Smooth muscle cell (in vitro differentiated cells): ENCODE results near the gene CTNNAL1. TPM values are rescaled to one million over a fixed set of nuclear protein-coding genes. Genes with fewer than 3 reads are reported as not detected.

ENCODE experiments used
- DNase-seq: peaks from one replicate; lab custom pipeline; 2025; ENCODE audit not compliant: unreplicated experiment; lab: John Stamatoyannopoulos, UW
- H2AFZ ChIP-seq: fragments of 200-600 bp; sonication (generic); 2 replicates; pipeline ENCODE4 v1.6.0; 2016; ENCODE audit warnings: antibody characterized with exemption, low read depth, mild to moderate bottlenecking
- H3F3A ChIP-seq: fragments of 200-600 bp; sonication (generic); 2 replicates; pipeline ENCODE4 v1.6.0; 2017; ENCODE audit warnings: antibody characterized with exemption, low read depth
- H3K27ac ChIP-seq: fragments of 200-600 bp; sonication (generic); 2 replicates; pipeline ENCODE4 v1.5.1; 2016; ENCODE audit warnings: low read depth, mild to moderate bottlenecking
- H3K27me3 ChIP-seq: fragments of 200-600 bp; sonication (generic); 2 replicates; pipeline ENCODE4 v1.6.1; 2016; ENCODE audit warnings: low read depth, mild to moderate bottlenecking
- H3K36me3 ChIP-seq: fragments of 200-600 bp; sonication (generic); 2 replicates; pipeline ENCODE4 v1.5.1; 2016; ENCODE audit warnings: low read depth
- H3K4me1 ChIP-seq: fragments of 200-600 bp; sonication (generic); 2 replicates; pipeline ENCODE4 v1.5.1; 2016; ENCODE audit warnings: low read depth
- H3K4me2 ChIP-seq: fragments of 200-600 bp; sonication (generic); 2 replicates; pipeline ENCODE4 v1.6.0; 2016; ENCODE audit warnings: mild to moderate bottlenecking
- H3K4me3 ChIP-seq: fragments of 200-600 bp; sonication (generic); 2 replicates; pipeline ENCODE4 v1.5.1; 2016; ENCODE audit warnings: mild to moderate bottlenecking
- H3K79me2 ChIP-seq: fragments of 200-600 bp; sonication (generic); 2 replicates; pipeline ENCODE4 v1.6.0; 2016; ENCODE audit warnings: low read depth, mild to moderate bottlenecking
- H3K9ac ChIP-seq: fragments of 200-600 bp; sonication (generic); 2 replicates; pipeline ENCODE4 v1.6.0; 2016; ENCODE audit warnings: low read depth
- H3K9me3 ChIP-seq: fragments of 200-600 bp; sonication (generic); replicated peaks from 2 replicates; pipeline ENCODE4 v1.5.1; 2016; ENCODE audit warnings: low read depth
- H4K20me1 ChIP-seq: fragments of 200-600 bp; sonication (generic); 2 replicates; pipeline ENCODE4 v1.6.0; 2016; ENCODE audit warnings: low read depth
- WGBS: methylation state at CpG from one replicate; pipeline ENCODE4 v1.1.7; 2016; ENCODE audit warnings: low lambda C conversion rate; 5-methylcytosine and 5-hydroxymethylcytosine counted together
- polyA plus RNA-seq: library from polyadenylated mRNA; unstranded; fragments of >200 nt; fragmentation: Nextera tagmentation; extraction: Ambion mirVana; gene quantifications from 2 replicates; pipeline ENCODE4 v1.2.1, GENCODE V29; 2016
- total RNA-seq: library from RNA; depleted of rRNA; stranded (reverse); fragments of >200 nt; gene quantifications from 2 replicates; pipeline ENCODE4 v1.2.3, GENCODE V29; 2014
- TF ChIP-seq, protein P1 (sequence below): fragments of 200-600 bp; sonication (generic); IDR thresholded peaks from 2 replicates; pipeline ENCODE4 v1.5.1; 2017; ENCODE audit warnings: borderline replicate concordance, mild to moderate bottlenecking, antibody characterized with exemption; ENCODE audit not compliant: insufficient read depth, poor library complexity, severe bottlenecking

The CTNNAL1 gene
- total and polyA plus RNA-seq, 2 experiments from 2014 or later: 27.4 to 33.5 TPM

DNA sequence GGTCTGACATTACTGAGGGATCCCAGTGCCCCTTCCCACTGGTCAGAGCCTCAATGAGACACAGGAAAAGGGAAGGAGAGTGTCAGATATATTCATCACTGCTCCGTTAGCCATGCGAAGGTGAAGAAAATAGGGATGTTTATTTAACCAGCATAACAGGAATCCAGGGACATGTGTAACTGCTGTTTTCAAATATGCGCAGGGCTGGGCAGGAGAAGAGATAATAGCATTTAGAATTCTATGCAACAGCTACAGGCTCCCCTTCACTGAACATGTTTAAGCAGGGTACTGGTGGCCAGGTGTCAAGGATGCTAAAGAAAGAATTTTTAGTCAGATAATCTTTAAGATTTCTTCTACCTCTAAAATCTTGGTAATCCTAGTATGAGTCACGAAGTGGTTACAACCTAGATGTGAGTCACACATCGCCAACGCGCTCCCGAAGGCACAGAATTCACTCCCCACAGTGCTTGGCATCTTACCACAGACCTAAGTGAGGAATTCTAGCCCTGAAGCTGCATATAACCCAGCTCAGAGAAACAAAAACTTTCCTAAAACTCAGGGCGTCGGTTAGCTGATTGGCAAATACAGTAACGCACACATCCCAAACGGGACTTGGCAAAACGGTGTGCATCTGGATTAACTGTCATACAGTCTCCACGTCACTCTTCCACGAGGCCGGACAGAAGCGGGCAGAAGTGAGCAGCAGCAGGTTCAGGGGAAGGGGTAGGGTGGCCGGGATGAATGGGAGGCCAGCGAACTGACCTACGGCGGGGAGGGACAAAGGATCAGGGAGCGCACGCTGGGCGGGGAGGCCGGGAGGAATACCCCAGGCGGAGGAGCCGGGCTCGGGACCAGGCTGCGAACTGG lies 1.1 kb downstream of the CTNNAL1 start:
- TF ChIP-seq, protein P1, sequence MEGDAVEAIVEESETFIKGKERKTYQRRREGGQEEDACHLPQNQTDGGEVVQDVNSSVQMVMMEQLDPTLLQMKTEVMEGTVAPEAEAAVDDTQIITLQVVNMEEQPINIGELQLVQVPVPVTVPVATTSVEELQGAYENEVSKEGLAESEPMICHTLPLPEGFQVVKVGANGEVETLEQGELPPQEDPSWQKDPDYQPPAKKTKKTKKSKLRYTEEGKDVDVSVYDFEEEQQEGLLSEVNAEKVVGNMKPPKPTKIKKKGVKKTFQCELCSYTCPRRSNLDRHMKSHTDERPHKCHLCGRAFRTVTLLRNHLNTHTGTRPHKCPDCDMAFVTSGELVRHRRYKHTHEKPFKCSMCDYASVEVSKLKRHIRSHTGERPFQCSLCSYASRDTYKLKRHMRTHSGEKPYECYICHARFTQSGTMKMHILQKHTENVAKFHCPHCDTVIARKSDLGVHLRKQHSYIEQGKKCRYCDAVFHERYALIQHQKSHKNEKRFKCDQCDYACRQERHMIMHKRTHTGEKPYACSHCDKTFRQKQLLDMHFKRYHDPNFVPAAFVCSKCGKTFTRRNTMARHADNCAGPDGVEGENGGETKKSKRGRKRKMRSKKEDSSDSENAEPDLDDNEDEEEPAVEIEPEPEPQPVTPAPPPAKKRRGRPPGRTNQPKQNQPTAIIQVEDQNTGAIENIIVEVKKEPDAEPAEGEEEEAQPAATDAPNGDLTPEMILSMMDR: no peak
- Histone ChIP-seq H2AFZ (peak overlapping the region; percentile 75), H3F3A (peaks cover 16% of the 10 kb centered on the region), H3K9me3 (no peaks in the 10 kb centered on the region), H3K79me2 (peaks cover 23% of the 10 kb centered on the region), H3K27ac (peak overlapping the region; percentile 92), H3K4me1 (peaks cover 15% of the 10 kb centered on the region), H3K27me3 (no peaks in the 10 kb centered on the region), H3K4me2 (peak overlapping the region; percentile 100), H3K9ac (peak overlapping the region; percentile 96), H3K4me3 (peak overlapping the region; percentile 92), H4K20me1 (peaks cover 27% of the 10 kb centered on the region), H3K36me3 (no peaks in the 10 kb centered on the region)
- peak; percentile 46 for DNase-seq
- WGBS: 3% methylated on average over 28 of the region's 29 CpGs

DNA sequence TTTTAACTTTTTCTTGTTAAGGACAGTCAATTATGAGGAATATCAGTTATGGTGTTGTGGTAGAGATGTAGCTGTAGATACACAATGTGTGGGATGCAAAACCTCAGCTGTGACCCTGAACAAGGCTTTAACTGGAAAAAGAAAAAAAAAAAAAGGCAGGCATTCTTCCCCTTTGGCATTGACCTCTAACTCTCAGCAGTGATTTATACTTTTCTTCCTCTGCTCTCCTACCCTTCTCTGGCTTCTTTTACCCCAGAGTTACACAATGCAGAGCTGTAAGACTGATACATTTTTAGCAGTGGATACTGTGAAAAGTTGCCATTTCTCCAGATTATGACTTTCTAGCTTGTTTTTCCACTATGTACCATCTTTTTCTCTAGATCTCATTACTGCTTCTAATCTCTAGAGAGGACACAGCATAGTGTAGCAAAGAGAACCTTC lies 2.0 kb downstream of the CTNNAL1 start:
- peaks cover 32% of the 10 kb centered on the region for H3K79me2 ChIP-seq
- DNase-seq: no peak
- H3K4me3 ChIP-seq: no peak overlapping the region
- H3K9ac ChIP-seq: peak overlapping the region; percentile 8
- peaks cover 37% of the 10 kb centered on the region for H4K20me1 ChIP-seq
- TF ChIP-seq, protein P1: no peak
- H3K9me3 ChIP-seq: no peaks in the 10 kb centered on the region
- H2AFZ ChIP-seq: no peak overlapping the region
- H3F3A ChIP-seq: peaks cover 16% of the 10 kb centered on the region
- no peaks in the 10 kb centered on the region for H3K36me3 ChIP-seq
- H3K27ac ChIP-seq: peak overlapping the region; percentile 92
- no peaks in the 10 kb centered on the region for H3K27me3 ChIP-seq
- H3K4me2 ChIP-seq: peak overlapping the region; percentile 100
- peaks cover 15% of the 10 kb centered on the region for H3K4me1 ChIP-seq

DNA sequence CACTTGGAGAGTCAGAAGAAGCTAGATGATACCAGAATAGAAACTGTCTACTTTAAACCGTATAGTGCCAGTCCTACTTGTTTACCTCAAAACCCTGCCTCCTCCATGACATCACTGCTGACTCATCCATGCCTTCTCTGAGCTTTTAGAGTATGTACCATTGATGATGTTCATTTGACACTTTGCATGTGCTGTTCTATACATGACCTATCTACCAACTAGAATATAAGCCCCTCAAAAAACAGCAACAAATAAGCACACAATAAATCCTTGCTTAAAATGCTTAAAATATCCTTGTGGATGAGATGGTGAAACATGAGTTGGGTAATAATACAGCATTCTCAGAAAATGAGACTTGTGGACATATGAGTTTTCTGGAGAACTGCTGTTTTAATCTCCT lies 2.6 kb downstream of the CTNNAL1 start:
- H3K4me3 ChIP-seq: no peak overlapping the region
- H3K4me1 ChIP-seq: peaks cover 15% of the 10 kb centered on the region
- H4K20me1 ChIP-seq: peaks cover 37% of the 10 kb centered on the region
- no peak for DNase-seq
- H3K27me3 ChIP-seq: no peaks in the 10 kb centered on the region
- no peak overlapping the region for H3K9ac ChIP-seq
- H3K27ac ChIP-seq: peak overlapping the region; percentile 92
- no peaks in the 10 kb centered on the region for H3K36me3 ChIP-seq
- H3F3A ChIP-seq: peaks cover 16% of the 10 kb centered on the region
- no peak overlapping the region for H2AFZ ChIP-seq
- TF ChIP-seq, protein P1: no peak
- no peaks in the 10 kb centered on the region for H3K9me3 ChIP-seq
- peaks cover 34% of the 10 kb centered on the region for H3K79me2 ChIP-seq
- WGBS: 15% methylated on average over 1 of the region's 1 CpG
- peak overlapping the region; percentile 19 for H3K4me2 ChIP-seq
